ENCODE data around the gene CHCHD6.

- no peak for TF ChIP-seq CTCF (IDR thresholded peaks at IDR 0.05)
- TF ChIP-seq POLR2A (IDR thresholded peaks at IDR 0.05), result no peak
These were observed 283.1 kb downstream of the CHCHD6 start for GRCh38 chr3:126987129-126987528.
